Neural progenitor cell (in vitro differentiated cells): ENCODE data around the gene GNG10. TPM values are rescaled to one million over a fixed set of nuclear protein-coding genes. Genes with fewer than 3 reads are reported as not detected.

Experiments used
- DNase-seq: peaks from one replicate; pipeline ENCODE4 v3.0.0-alpha.2; 2016; ENCODE audit warnings: low spot score
- H2AFZ ChIP-seq: fragments of 200-600 bp; sonication (generic); replicated peaks from 2 replicates; pipeline ENCODE4 v1.6.1; 2016; ENCODE audit warnings: antibody characterized with exemption
- H3F3A ChIP-seq: fragments of 200-600 bp; sonication (generic); 2 replicates; pipeline ENCODE4 v1.6.1; 2016; ENCODE audit warnings: antibody characterized with exemption, low read depth
- H3K27ac ChIP-seq: fragments of 200-600 bp; sonication (generic); 2 replicates; pipeline ENCODE4 v1.5.1; 2016; ENCODE audit warnings: mild to moderate bottlenecking
- H3K27me3 ChIP-seq: fragments of 200-600 bp; sonication (generic); 2 replicates; pipeline ENCODE4 v1.6.1; 2016; ENCODE audit warnings: mild to moderate bottlenecking, moderate library complexity
- H3K36me3 ChIP-seq: fragments of 200-600 bp; sonication (generic); 2 replicates; pipeline ENCODE4 v1.5.1; 2016
- H3K4me1 ChIP-seq: fragments of 200-600 bp; sonication (generic); 2 replicates; pipeline ENCODE4 v1.6.1; 2016; ENCODE audit warnings: mixed run types
- H3K4me2 ChIP-seq: fragments of 200-600 bp; sonication (generic); 2 replicates; pipeline ENCODE4 v1.6.1; 2016
- H3K4me3 ChIP-seq: fragments of 200-600 bp; sonication (generic); 2 replicates; pipeline ENCODE4 v1.5.1; 2016
- H3K79me2 ChIP-seq: fragments of 200-600 bp; sonication (generic); 2 replicates; pipeline ENCODE4 v1.6.1; 2016; ENCODE audit warnings: low read depth
- H3K9ac ChIP-seq: fragments of 200-600 bp; sonication (generic); 2 replicates; pipeline ENCODE4 v1.6.1; 2016
- H3K9me3 ChIP-seq: fragments of 200-600 bp; sonication (generic); 2 replicates; pipeline ENCODE4 v1.5.1; 2016; ENCODE audit warnings: low read depth
- H4K20me1 ChIP-seq: fragments of 200-600 bp; sonication (generic); 2 replicates; pipeline ENCODE4 v1.6.1; 2016; ENCODE audit warnings: low read depth
- H3K27ac Mint-ChIP-seq: 3 replicates; pipeline ENCODE4 v1.8.0; 2021; ENCODE audit warnings: mixed read lengths
- H3K27me3 Mint-ChIP-seq: 2 replicates; pipeline ENCODE4 v1.8.0; 2022; ENCODE audit warnings: low read depth, mild to moderate bottlenecking, inconsistent platforms, moderate library complexity, mixed read lengths; ENCODE audit not compliant: insufficient read depth
- H3K36me3 Mint-ChIP-seq: 3 replicates; pipeline ENCODE4 v1.8.0; 2021; ENCODE audit warnings: mixed read lengths
- H3K4me1 Mint-ChIP-seq: 3 replicates; pipeline ENCODE4 v1.8.0; 2021; ENCODE audit warnings: mixed read lengths
- H3K4me3 Mint-ChIP-seq: 3 replicates; pipeline ENCODE4 v1.8.0; 2021; ENCODE audit warnings: mild to moderate bottlenecking, moderate library complexity, mixed read lengths
- H3K9me3 Mint-ChIP-seq: 3 replicates; pipeline ENCODE4 v1.8.0; 2020; ENCODE audit warnings: mixed read lengths
- CTCF ChIP-seq: fragments of 200-600 bp; sonication (generic); IDR thresholded peaks from 2 replicates; pipeline ENCODE4 v1.5.1; 2017; ENCODE audit warnings: antibody characterized with exemption, mild to moderate bottlenecking
- EZH2 ChIP-seq: fragments of 200-600 bp; sonication (generic); IDR thresholded peaks from 2 replicates; pipeline ENCODE4 v1.6.1; 2017; ENCODE audit warnings: antibody characterized with exemption, mild to moderate bottlenecking, moderate library complexity
- EZH2phosphoT487 ChIP-seq: fragments of 200-600 bp; sonication (generic); IDR thresholded peaks from 2 replicates; pipeline ENCODE4 v1.6.1; 2017; ENCODE audit warnings: antibody characterized with exemption
- total RNA-seq: library from RNA; depleted of rRNA; stranded (reverse); fragments of >200 nt; gene quantifications from 2 replicates; pipeline ENCODE4 v1.2.3, GENCODE V29; 2015; ENCODE audit warnings: low replicate concordance

The GNG10 gene
- total RNA-seq, 1 donor from 2014 or later = 128 TPM

DNA sequence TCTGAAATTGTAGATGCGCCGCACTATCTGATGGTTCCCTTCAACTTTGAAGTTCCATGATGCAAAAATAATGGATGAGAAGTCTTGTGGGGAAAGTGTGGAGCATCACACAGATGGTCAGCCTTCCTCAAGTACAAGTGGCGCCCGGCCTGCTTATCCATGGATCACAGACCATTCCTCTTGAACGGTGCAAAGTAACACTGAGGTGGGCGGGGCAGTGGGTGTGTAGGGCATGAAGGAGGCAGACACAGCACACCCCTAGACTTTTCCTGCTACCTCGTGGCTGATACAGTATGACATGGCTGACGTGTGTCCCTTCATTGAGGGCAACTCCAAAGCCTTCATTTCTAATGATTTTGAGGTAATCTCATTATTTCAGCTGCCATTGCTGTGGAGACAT, 2.5 kb upstream of the GNG10 start:
- H3K4me3 ChIP-seq = no peak overlapping the region
- no peak overlapping the region for H3K4me2 ChIP-seq
- Mint-ChIP-seq H3K4me1 (peaks cover 20% of the 10 kb centered on the region), H3K27ac (no peak overlapping the region), H3K36me3 (peaks cover 13% of the 10 kb centered on the region), H3K9me3 (no peaks in the 10 kb centered on the region), H3K27me3 (peaks cover 2% of the 10 kb centered on the region), H3K4me3 (no peak overlapping the region)
- no peak overlapping the region for H3K27ac ChIP-seq
- H4K20me1 ChIP-seq = peaks cover 18% of the 10 kb centered on the region
- H3K4me1 ChIP-seq = peaks cover 15% of the 10 kb centered on the region
- peaks cover 22% of the 10 kb centered on the region for H3K79me2 ChIP-seq
- TF ChIP-seq CTCF = no peak
- no peak for TF ChIP-seq EZH2phosphoT487
- no peak for TF ChIP-seq EZH2
- no peak for DNase-seq
- no peak overlapping the region for H2AFZ ChIP-seq
- H3K9me3 ChIP-seq = no peaks in the 10 kb centered on the region
- no peaks in the 10 kb centered on the region for H3K36me3 ChIP-seq
- H3K27me3 ChIP-seq = peaks cover 19% of the 10 kb centered on the region
- H3F3A ChIP-seq = peaks cover 22% of the 10 kb centered on the region
- H3K9ac ChIP-seq = no peak overlapping the region

GRCh38 chr9:111659691-111660090, 1.7 kb upstream of the GNG10 start:
- Histone ChIP-seq H3K4me3 (no peak overlapping the region), H3K79me2 (peaks cover 29% of the 10 kb centered on the region), H3K27me3 (peaks cover 19% of the 10 kb centered on the region), H4K20me1 (peaks cover 25% of the 10 kb centered on the region), H3K27ac (no peak overlapping the region), H3K36me3 (no peaks in the 10 kb centered on the region), H3K9me3 (no peaks in the 10 kb centered on the region), H3K4me1 (peaks cover 15% of the 10 kb centered on the region), H3K4me2 (no peak overlapping the region), H3K9ac (no peak overlapping the region), H2AFZ (no peak overlapping the region), H3F3A (peaks cover 22% of the 10 kb centered on the region)
- Mint-ChIP-seq H3K4me3 (no peak overlapping the region), H3K4me1 (peaks cover 20% of the 10 kb centered on the region), H3K27me3 (peaks cover 2% of the 10 kb centered on the region), H3K27ac (no peak overlapping the region), H3K36me3 (peaks cover 14% of the 10 kb centered on the region), H3K9me3 (no peaks in the 10 kb centered on the region)
- TF ChIP-seq EZH2 (no peak), CTCF (no peak), EZH2phosphoT487 (no peak)
- DNase-seq = no peak

- H2AFZ ChIP-seq = peak overlapping the region; percentile 95
- peaks cover 15% of the 10 kb centered on the region for H3K4me1 ChIP-seq
- no peaks in the 10 kb centered on the region for H3K9me3 Mint-ChIP-seq
- peaks cover 20% of the 10 kb centered on the region for H3K4me1 Mint-ChIP-seq
- peak overlapping the region; percentile 98 for H3K4me3 Mint-ChIP-seq
- peaks cover 19% of the 10 kb centered on the region for H3K27me3 ChIP-seq
- peaks cover 22% of the 10 kb centered on the region for H3F3A ChIP-seq
- TF ChIP-seq EZH2phosphoT487 = no peak
- no peak for TF ChIP-seq CTCF
- TF ChIP-seq EZH2 = no peak
- peak; percentile 90 for DNase-seq
- H3K9ac ChIP-seq = no peak overlapping the region
- H4K20me1 ChIP-seq = peaks cover 31% of the 10 kb centered on the region
- H3K36me3 ChIP-seq = no peaks in the 10 kb centered on the region
- peaks cover 52% of the 10 kb centered on the region for H3K79me2 ChIP-seq
- H3K9me3 ChIP-seq = no peaks in the 10 kb centered on the region
- peak overlapping the region; percentile 91 for H3K4me2 ChIP-seq
- peak overlapping the region; percentile 94 for H3K4me3 ChIP-seq
- H3K36me3 Mint-ChIP-seq = peaks cover 12% of the 10 kb centered on the region
- H3K27me3 Mint-ChIP-seq = peaks cover 2% of the 10 kb centered on the region
- peak overlapping the region; percentile 82 for H3K27ac ChIP-seq
- H3K27ac Mint-ChIP-seq = peak overlapping the region; percentile 95
Measured at GRCh38 chr9:111661802-111662521, 557 bp downstream of the GNG10 start.
